Rectal smooth muscle tissue (tissue), 1 donor: ENCODE data around the gene PEPD.

Experiments used
- H3K27ac ChIP-seq: one replicate; pipeline ENCODE4 v1.7.0; 2013; ENCODE audit warnings: low read depth, low read length, inconsistent platforms
- H3K27me3 ChIP-seq: one replicate; pipeline ENCODE4 v1.7.0; 2013; ENCODE audit warnings: low read length; ENCODE audit not compliant: control insufficient read depth, insufficient read depth
- H3K36me3 ChIP-seq: one replicate; pipeline ENCODE4 v1.7.0; 2013; ENCODE audit warnings: low read length; ENCODE audit not compliant: control insufficient read depth, insufficient read depth
- H3K4me1 ChIP-seq: one replicate; pipeline ENCODE4 v1.7.0; 2013; ENCODE audit warnings: low read length; ENCODE audit not compliant: control insufficient read depth, insufficient read depth
- H3K4me3 ChIP-seq: one replicate; pipeline ENCODE4 v1.7.0; 2013; ENCODE audit warnings: low read length
- H3K9ac ChIP-seq: one replicate; pipeline ENCODE4 v1.7.0; 2013; ENCODE audit warnings: low read length

Gene PEPD

GRCh38 chr19:33518541-33518940 is 3.0 kb downstream of the PEPD start:
- no peak overlapping the region for H3K9ac ChIP-seq
- H3K4me1 ChIP-seq = peaks cover 7% of the 10 kb centered on the region
- H3K27me3 ChIP-seq = peaks cover 2% of the 10 kb centered on the region
- no peaks in the 10 kb centered on the region for H3K36me3 ChIP-seq
- H3K27ac ChIP-seq = no peak overlapping the region
- no peak overlapping the region for H3K4me3 ChIP-seq

GRCh38 chr19:33517922-33518321 is 3.7 kb downstream of the PEPD start:
- H3K9ac ChIP-seq = no peak overlapping the region
- peaks cover under 1% of the 10 kb centered on the region for H3K27me3 ChIP-seq
- no peak overlapping the region for H3K27ac ChIP-seq
- H3K36me3 ChIP-seq = no peaks in the 10 kb centered on the region
- peaks cover 7% of the 10 kb centered on the region for H3K4me1 ChIP-seq
- no peak overlapping the region for H3K4me3 ChIP-seq

- Histone ChIP-seq H3K4me1 (peaks cover 2% of the 10 kb centered on the region), H3K9ac (no peak overlapping the region), H3K4me3 (no peak overlapping the region)
These were observed 5.7 kb downstream of the PEPD start for GRCh38 chr19:33515921-33516320.

GRCh38 chr19:33514885-33515551 is 6.6 kb downstream of the PEPD start:
- no peak overlapping the region for H3K4me3 ChIP-seq
- H3K36me3 ChIP-seq = peaks cover 9% of the 10 kb centered on the region
- no peak overlapping the region for H3K27ac ChIP-seq
- H3K27me3 ChIP-seq = no peaks in the 10 kb centered on the region
- no peak overlapping the region for H3K9ac ChIP-seq
- H3K4me1 ChIP-seq = no peaks in the 10 kb centered on the region

More at GRCh38 chr19:33515921-33516320, 5.7 kb downstream of the PEPD start:
- Histone ChIP-seq H3K36me3 (peaks cover 9% of the 10 kb centered on the region), H3K27ac (no peak overlapping the region), H3K27me3 (no peaks in the 10 kb centered on the region)

- peaks cover 12% of the 10 kb centered on the region for H3K36me3 ChIP-seq
- H3K4me1 ChIP-seq = no peaks in the 10 kb centered on the region
- no peaks in the 10 kb centered on the region for H3K27me3 ChIP-seq
- H3K9ac ChIP-seq = no peak overlapping the region
- H3K27ac ChIP-seq = no peak overlapping the region
- H3K4me3 ChIP-seq = no peak overlapping the region
These were observed 8.2 kb downstream of the PEPD start for GRCh38 chr19:33513424-33513823.

GRCh38 chr19:33512580-33513137 is 8.9 kb downstream of the PEPD start:
- Histone ChIP-seq H3K36me3 (peaks cover 12% of the 10 kb centered on the region), H3K27ac (no peak overlapping the region), H3K9ac (no peak overlapping the region), H3K4me1 (no peaks in the 10 kb centered on the region), H3K4me3 (no peak overlapping the region), H3K27me3 (no peaks in the 10 kb centered on the region)

GRCh38 chr19:33512021-33512420 is 9.6 kb downstream of the PEPD start:
- Histone ChIP-seq H3K4me3 (no peak overlapping the region), H3K4me1 (no peaks in the 10 kb centered on the region), H3K9ac (no peak overlapping the region), H3K36me3 (peaks cover 12% of the 10 kb centered on the region), H3K27me3 (no peaks in the 10 kb centered on the region), H3K27ac (no peak overlapping the region)

- no peak overlapping the region for H3K4me3 ChIP-seq
- no peak overlapping the region for H3K27ac ChIP-seq
- H3K27me3 ChIP-seq = no peaks in the 10 kb centered on the region
- H3K36me3 ChIP-seq = peaks cover 12% of the 10 kb centered on the region
- H3K9ac ChIP-seq = no peak overlapping the region
- no peaks in the 10 kb centered on the region for H3K4me1 ChIP-seq
These were observed 10.2 kb downstream of the PEPD start for GRCh38 chr19:33511346-33511745.

GRCh38 chr19:33510462-33511194 is 11.0 kb downstream of the PEPD start:
- Histone ChIP-seq H3K4me3 (no peak overlapping the region), H3K27ac (no peak overlapping the region), H3K36me3 (peaks cover 12% of the 10 kb centered on the region), H3K9ac (no peak overlapping the region), H3K27me3 (no peaks in the 10 kb centered on the region), H3K4me1 (no peaks in the 10 kb centered on the region)

GRCh38 chr19:33509774-33510173 is 11.8 kb downstream of the PEPD start:
- no peak overlapping the region for H3K27ac ChIP-seq
- no peak overlapping the region for H3K9ac ChIP-seq
- no peaks in the 10 kb centered on the region for H3K4me1 ChIP-seq
- peaks cover 12% of the 10 kb centered on the region for H3K36me3 ChIP-seq
- H3K4me3 ChIP-seq = no peak overlapping the region
- no peaks in the 10 kb centered on the region for H3K27me3 ChIP-seq

GRCh38 chr19:33508941-33509614 is 12.5 kb downstream of the PEPD start:
- Histone ChIP-seq H3K27ac (no peak overlapping the region), H3K4me3 (no peak overlapping the region), H3K4me1 (no peaks in the 10 kb centered on the region), H3K9ac (no peak overlapping the region), H3K27me3 (no peaks in the 10 kb centered on the region), H3K36me3 (peaks cover 12% of the 10 kb centered on the region)

GRCh38 chr19:33508431-33508830 is 13.2 kb downstream of the PEPD start:
- H3K36me3 ChIP-seq = peaks cover 12% of the 10 kb centered on the region
- no peak overlapping the region for H3K27ac ChIP-seq
- no peaks in the 10 kb centered on the region for H3K27me3 ChIP-seq
- no peak overlapping the region for H3K4me3 ChIP-seq
- no peaks in the 10 kb centered on the region for H3K4me1 ChIP-seq
- H3K9ac ChIP-seq = no peak overlapping the region
